Glomerular visceral epithelial cell (primary cell): ENCODE data around the gene MOB4.
"Not testable (repeated sequence)": the region's sequence is repeated elsewhere in the genome, so short reads cannot be mapped to it uniquely, and the experiment has no call there.

Source experiments
- DNase-seq: peaks from one replicate; pipeline ENCODE4 v3.0.0-alpha.2; 2016; ENCODE audit errors: extremely low spot score

The MOB4 gene

DNA sequence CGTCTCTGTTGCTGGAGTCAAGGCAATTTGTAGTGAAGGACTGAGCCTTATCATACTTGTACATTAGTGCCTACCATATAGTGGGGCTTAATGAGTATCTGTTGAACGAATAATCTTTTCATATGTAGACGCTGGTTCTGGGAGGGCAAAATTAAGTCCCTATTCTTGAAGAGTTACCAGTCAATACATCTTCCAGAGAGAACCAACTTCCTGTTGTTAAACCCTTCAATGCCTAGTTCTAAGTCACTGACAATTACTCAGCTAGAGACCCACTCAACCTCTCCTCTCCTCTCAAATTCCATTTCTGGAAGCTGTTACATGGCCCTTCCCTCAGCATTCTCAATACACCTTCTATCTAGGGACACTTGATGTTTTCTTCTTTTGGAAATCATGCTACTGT lies 1.1 kb upstream of the MOB4 start:
- no peak for DNase-seq

DNA sequence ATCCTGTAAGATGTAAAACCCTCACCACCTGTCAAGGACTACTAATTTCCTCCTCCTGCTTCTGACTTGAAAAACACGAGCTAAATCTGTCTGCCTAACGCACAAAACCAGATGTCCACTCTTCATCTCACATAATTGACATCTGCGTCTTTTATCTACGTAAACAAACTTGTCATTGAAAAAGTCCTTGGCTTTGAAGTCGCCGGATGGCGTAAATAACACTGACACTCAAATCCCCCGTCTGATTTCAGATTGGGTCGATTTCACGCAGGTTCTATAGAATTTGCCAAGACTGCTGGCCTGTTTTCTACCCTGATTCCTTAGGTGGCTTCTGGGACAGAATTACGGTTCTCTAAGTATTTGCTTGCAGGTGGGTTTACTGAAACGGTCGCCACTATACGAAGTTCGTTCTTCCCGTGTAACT lies 539 bp upstream of the MOB4 start:
- DNase-seq = no peak

DNA sequence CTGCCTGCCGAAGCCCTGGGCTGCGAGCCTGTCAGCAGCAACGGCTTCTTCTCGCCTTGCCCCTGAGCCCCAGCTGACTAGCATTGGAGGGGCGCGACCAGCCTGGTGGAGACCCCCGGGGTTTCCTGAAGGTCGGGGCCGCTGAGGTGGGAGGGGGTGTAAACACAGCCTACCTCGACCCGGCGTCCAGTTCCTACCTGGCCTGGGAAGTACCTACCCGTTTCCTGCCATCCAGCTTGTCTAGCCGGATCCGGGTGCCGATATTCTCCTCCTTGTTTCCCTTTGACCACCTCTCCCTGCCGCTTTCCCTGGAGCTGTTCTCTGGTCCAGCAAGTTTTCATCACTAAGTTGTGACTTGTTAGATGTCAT lies 511 bp downstream of the MOB4 start:
- peak; percentile 42 for DNase-seq

DNA sequence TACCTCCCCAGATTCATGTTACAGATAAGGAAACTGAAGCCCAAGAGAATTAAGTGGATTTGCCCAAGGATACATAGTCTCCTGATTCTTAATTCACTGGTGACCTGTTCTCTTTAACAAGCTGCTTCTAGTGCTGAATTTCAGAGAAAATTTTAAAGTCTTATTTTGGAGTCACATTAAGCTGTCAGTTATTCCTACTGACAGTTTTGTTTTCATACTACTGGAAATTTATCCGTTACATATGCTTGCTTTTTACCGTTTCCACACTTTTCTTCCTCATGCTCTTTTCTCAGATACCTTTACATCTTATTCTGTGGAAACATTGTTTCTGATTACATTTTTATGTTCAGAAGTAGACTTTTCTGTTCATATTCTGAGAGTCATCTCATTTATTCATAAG lies 1.3 kb downstream of the MOB4 start:
- no peak for DNase-seq

DNA sequence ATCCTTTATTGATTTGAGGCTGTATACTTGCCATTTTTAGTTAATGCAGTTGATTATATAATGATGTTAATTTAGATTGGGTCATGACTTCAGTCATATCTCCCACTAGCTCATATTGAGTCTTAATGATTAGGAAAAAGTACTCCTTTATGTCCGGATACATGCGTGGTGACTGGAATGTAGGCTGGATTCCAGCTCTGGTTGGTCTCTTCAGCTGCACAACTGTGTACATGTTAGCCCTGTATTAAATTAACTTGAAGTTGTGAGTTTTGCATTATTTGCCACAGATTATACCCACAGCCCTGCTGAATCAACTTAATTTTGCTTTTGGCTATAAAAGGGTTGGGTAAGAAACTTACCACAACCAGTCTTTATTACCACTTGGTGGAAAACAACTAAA lies 22.5 kb downstream of the MOB4 start:
- DNase-seq = no peak

DNA sequence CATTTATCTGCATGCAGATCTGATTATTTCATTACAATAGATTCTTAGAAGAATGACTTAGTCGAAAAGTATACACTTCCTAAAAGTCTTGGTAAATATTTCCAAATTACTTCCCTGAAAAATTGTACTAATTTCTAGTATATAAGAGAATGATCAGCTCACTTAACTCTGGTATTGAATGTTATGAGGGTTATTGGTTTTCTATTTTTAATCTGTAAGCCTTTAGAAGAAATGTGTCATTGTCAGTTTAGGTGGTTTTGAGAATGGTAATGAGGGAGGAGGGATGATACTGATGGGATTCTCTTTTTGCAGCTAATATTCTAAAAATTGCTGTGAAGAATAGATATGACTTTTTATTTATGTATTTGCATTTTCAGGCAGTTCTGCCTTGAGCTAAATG lies 23.9 kb downstream of the MOB4 start:
- DNase-seq = no peak

DNA sequence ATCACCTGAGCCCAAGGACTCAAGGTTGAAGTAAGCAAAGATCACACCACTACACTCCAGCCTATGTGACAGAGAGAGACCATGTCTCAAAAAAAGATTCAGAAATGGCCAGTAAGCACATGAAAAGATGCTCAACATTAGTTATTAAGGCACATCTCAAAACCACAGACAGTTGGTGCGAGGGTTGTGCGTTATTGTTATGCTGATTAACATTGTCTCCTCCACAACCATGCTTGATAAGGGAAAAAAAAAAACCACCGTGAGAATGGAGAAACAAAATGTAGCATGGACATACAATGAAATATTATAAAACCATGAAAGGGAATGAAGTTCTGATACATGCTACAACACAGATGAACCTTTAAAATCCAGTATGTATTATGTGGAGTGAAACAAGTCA lies 27.3 kb downstream of the MOB4 start:
- DNase-seq = no peak

DNA sequence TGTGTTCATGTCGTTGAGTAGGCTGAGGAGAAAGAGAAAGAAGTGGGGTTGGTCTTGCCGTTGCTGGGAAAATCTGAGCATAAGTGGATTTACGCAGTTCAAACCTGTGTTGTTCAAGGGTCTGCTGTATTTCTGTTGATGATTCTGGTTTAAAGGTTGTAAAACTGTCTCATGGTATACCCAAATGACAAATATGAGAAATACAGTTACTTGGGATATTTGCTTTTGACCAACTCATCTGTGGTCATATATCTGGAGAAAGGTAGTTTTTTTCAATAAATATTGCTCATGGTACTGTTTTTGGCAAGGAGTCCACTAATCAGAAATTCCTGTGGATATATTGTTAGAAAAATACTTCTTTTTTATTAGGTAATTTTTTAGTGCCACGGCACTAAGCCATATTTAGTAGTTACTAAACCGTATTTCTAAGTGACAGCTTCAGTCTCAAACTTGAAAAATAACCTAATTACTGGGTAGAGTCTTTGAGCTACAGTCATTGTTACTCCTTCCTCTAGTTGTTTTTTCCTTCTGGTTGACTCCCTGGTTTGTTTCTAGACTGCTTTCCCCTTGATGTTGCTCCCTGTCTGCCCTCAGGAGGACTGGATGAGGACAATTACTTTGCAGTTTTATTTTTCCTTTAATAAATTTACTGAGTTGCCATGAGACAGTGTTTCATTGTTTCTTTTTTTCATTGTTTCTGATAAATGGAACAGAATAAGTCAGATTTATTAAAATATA lies 31.5 kb downstream of the MOB4 start:
- DNase-seq = no peak

DNA sequence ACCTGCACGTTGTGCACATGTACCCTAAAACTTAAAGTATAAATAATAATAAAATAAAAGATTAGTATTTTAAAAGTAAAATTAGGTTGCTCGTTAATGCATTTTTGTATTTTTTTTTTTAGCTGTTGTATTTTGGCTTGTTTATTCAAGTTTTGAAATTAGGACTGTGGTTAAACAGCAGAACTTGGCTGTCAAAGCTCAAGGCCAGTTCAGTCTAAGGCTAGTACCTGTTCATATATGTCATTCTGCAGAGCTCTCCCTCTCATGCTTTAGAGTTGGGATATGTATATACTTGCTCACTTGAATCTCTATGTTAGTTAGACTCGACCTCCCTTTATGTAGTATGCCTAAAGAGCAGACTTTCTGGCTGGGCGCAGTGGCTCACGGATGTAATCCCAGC lies 32.7 kb downstream of the MOB4 start:
- DNase-seq = no peak

DNA sequence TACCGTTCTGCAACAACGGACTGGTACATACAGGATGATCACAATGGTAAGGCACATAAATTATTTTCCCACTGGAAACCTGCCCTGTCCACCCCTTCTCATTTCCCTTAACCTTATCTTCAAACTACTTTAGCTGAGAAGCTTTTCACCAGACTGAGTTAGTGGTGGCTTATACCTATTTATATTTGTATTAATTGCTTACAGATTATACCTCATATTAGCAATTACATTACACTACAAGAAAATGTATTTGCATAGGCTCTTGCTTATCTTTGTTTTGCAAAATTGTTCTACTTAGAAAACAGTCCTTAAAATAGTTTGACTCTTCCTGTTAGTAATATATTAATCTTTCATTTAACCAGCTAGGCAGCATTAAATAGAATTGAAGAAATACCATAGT lies 35.4 kb downstream of the MOB4 start:
- not testable (repeated sequence) for DNase-seq

DNA sequence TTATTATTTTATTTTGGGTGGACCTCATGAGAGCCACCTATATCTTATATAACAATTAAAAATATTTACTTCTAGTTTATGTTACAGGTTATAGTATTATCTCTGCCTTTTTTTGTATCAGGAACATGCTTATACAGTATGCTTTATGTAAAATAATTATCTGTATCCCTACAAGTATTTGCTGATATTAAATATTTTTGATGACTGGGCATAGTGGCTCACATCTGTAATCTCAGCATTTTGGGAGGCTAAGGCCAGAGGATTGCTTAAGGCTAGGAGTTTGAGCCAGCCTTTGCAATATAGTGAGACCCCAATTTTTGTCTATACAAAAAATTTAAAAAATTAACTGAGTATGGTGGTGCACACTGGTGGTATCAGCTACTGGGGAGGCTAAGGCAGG lies 39.6 kb downstream of the MOB4 start:
- no peak for DNase-seq

DNA sequence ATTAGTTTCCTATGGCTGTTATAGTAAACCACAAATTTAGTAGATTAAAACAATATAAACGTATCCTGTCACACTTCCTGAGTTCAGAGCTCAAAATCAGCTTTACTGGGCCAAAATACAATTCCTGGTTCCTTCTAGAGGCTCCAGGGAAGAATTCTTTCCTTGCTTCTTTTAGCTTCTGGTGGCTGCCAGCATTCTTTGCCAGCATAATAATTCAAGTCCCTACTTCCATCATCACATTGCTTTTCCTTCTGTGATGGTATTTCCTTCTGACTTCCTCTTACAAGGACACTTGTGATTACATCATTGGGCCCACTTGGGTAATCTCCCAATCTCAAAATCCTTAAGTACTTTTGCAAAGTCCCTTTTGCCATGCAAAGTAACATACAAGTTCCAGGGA lies 40.6 kb downstream of the MOB4 start:
- DNase-seq = no peak

DNA sequence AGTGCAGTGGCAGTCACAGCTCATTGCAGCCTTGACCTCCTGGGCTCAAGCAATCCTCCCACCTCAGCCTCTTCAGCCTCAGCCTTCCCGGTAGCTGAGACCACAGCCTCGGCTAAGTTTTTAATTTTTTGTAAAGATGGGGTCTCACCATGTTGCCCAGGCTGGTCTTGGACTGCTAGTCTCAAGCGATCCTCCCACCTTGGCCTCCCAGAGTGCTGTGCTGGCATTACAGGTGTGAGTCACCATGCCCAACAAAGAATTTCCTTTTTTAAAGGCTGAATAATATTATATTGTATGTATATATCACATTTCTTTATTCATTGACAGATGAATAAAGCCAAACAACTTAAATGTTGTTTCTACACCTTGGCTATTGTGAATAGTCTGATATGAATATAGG lies 42.5 kb downstream of the MOB4 start:
- no peak for DNase-seq

DNA sequence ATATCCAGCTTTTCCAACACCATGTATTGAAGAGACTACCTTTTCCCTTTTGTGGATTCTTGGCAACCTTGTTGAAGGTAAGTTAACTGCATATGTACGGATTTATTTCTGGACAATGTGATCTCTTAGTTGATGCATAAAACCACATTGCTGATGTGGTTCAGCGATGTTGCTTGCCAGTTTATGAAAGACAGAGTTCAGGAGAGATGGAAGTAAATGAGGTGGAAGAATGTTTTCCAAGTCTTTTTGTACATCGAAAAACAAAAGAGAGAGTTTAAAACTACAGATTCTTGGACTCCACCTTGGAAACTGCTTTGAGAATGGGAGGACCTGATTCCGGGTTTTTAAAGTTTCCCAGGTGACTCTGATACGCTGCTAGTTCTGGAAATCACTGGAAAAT lies 43.8 kb downstream of the MOB4 start:
- DNase-seq = no peak

DNA sequence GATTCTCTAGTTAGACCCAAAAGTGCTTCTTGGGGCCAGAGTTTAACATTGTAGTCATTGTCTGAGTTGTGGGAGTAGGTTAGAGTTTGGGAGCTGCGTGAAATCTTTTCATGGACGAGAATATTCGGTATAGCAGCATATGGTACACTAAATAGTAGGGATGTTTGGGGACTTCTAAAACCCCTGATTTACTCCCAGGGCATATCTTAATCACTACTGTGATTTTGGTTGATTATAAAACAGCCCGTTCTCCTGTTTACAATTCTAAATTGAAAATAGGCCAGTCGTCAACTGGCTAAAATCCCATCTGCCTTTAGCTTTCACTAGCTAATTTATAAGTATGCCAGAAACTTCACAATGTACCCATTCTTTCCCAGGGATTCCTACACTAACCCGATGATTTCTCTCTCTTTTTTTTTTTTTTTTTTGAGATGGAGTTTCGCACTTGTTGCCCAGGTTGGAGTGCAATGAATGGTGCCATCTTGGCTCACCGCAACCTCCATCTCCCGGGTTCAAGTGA lies 44.3 kb downstream of the MOB4 start:
- DNase-seq = no peak

DNA sequence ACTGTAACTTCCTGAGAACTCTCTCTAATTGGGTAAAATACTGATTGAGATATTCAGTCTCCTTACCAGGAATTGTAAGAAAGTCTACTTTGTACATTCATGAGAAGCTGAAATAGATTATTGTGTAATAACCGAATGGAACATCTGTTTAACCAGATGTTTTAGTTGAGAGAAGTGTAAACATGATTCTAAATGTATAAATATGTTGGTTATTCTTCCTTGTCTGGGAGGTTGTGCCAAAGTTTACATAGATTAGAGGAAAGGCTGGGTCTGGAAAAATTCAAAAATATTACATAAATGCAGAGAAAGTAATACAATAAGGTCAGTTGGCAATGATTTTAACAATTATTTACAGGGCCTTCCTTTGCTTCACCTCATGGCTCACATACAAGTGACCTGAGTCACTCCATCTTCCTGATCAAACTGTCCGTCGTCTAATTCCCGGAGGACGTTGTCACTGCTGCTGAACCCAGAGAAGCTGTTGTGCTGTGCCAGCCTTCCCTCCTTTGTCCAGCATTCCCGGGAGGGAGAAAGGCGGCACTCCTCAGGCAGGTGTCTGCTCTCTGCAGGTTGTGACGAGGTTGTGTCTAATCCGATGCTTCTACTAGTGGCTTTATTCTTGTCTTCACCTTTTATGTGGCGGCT lies 55.9 kb downstream of the MOB4 start:
- DNase-seq = peak; percentile 62

DNA sequence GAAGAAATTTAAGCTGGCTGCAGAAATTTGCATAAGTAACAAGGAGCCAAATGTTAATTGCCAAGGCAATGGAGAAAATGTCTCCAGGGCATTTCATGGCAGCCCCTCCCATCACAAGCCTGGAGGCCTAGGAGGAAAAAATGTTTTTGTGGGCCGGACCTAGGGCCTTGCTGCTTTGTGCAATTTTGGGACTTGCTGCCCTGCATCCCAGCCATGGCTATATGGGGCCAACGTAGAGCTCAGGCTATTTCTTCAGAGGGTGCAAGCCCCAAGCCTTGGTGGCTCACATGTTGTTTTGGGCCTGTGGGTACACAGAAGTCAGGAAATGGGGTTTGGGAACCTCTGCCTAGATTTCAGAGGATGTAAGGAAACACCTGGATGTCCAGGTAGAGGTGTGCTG lies 57.7 kb downstream of the MOB4 start:
- no peak for DNase-seq

DNA sequence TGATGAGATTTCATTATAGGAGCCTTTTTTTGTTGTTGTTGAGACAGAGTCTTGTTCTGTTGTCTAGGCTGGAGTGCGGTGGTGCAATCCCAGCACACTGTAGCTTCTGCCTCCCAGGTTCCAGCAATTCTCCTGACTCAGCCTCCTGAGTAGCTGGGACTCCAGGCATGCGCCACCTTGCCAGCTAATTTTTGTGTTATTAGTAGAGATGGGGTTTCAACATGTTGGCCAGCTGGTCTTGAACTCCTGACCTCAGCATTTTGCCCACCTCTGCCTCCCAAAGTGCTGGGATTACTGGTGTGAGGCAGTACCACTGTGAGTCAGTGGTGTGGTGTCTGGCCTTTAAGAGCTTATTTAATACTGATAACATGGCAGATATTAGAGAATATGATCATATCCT lies 60.1 kb downstream of the MOB4 start:
- DNase-seq = peak; percentile 8

DNA sequence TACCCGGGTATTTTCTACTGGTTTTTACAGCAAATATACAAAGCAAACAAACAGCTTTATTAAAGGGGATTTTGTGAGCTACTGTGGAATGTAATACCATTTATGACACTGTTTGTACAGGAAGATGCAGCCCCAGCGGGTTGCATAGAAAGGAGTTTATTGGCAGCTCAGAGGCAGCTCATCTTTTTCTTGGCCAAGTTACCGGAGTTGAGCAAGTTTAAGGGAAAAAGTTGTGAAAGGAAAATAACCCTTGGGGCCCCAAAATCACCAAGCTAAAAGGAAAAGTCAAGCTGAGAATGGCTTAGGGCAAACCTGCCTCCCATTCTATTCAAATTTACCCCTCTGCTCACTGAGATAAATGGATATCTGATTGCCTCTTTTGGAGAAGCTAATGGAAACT lies 60.8 kb downstream of the MOB4 start:
- DNase-seq = no peak

DNA sequence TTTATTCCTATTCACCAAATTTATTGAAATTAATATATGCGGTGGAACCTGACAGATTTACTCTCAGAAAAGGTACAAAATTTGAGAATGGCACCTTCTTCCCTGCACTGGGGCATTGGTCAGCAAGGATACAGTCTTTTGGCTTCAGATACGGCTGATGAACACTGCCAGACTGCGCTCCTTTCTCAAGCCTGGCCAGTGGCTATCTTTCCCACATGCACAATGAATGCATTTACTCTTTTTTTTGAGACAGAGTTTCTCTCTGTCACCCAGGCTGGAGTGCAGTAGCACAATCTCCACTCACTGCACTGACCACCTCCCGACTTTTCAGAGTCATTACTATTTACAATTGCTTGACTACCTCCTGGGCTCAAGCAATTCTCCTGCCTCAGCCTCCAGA lies 61.6 kb downstream of the MOB4 start:
- DNase-seq = no peak

DNA sequence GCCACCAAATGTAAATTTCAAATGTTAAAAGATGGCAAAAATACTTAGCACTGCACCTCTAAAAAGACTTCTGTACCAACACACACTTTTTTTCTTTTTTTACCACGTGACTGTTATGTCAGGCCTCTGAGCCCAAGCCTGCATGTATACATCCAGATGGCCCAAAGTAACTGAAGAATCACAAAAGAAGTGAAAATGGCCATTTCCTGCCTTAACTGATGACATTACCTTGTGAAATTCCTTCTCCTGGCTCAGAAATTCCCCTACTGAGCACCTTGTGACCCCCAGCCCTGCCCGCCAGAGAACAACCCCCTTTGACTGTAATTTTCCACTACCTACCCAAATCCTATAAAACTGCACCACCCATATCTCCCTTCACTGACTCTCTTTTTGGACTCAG lies 62.4 kb downstream of the MOB4 start:
- not testable (repeated sequence) for DNase-seq

DNA sequence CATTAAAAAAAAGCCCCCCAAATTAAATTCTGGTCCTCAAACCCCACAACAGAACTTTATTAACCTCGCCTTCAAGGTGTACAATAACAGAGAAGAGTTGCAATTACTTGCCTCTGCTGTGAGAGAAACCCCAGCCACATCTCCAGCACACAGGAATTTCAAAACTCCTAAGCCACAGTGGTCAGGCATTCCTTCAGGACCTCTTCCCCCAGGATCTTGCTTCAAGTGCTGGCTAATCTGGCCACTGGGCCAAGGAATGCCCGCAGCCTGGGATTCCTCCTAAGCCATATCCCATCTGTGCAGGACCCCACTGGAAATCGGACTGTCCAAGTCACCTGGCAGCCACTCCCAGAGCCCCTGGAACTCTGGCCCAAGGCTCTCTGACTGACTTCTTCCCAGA lies 64.3 kb downstream of the MOB4 start:
- DNase-seq = not testable (repeated sequence)

DNA sequence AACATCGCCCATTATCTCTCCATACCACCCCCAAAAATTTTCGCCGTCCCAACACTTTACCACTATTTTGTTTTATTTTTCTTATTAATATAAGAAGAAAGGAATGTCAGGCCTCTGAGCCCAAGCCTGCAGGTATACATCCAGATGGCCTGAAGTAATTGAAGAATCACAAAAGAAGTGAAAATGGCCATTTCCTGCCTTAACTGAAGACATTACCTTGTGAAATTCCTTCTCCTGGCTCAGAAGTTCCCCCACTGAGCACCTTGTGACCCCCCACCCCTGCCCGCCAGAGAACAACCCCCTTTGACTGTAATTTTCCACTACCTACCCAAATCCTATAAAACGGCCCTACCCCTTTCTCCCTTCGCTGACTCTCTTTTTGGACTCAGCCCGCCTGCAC lies 71.4 kb downstream of the MOB4 start:
- DNase-seq = not testable (repeated sequence)
